GM21515 (cell line): ENCODE data around the gene PITRM1.
"Not testable (repeated sequence)": the region's sequence is repeated elsewhere in the genome, so short reads cannot be mapped to it uniquely, and the experiment has no call there.

Experiments used
- ATAC-seq: cut with Tn5 transposase; IDR thresholded peaks from one replicate; pipeline ENCODE4 v1.9.1; 2021; ENCODE audit not compliant: unreplicated experiment

PITRM1 gene

DNA sequence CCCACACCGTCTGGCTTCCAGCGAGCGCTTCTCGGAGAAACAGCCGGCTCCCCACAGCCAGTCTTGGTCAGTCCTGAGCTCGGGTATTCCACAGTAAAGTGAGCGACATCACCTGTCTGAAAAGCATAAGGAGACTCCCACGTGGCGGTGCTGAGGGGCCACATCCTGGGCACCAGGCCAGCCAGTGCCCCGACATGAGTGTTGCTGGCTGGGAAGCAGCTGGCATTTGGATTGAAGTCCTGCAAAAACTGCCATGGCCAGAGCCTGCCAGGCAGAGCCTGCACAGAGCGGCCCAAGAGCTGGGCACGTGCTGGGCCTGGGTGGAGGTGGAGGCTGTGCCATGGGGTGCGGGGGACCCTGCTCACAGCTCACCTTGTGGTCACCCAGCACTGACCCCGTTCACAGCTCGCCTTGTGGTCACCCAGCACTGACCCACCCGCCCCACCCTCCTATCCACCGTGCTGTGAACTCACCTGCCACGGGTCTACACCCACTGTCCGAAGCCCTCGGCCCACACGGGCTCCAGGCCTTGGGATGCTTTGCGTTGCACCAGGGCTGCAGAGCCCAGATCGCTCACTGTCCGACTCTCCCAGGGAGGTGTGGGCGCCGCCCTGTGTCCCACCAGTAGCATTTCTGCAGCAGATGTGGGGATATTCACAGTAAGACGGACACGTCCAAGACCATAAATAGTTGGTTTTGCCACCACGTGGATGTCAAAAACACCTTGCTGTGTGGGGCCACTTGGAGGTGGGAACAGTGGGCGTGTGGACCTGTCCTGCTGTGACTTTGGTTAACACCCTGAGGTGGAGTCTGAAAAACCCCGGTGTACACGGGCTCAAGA lies 48.8 kb downstream of the PITRM1 start:
- no peak for ATAC-seq

DNA sequence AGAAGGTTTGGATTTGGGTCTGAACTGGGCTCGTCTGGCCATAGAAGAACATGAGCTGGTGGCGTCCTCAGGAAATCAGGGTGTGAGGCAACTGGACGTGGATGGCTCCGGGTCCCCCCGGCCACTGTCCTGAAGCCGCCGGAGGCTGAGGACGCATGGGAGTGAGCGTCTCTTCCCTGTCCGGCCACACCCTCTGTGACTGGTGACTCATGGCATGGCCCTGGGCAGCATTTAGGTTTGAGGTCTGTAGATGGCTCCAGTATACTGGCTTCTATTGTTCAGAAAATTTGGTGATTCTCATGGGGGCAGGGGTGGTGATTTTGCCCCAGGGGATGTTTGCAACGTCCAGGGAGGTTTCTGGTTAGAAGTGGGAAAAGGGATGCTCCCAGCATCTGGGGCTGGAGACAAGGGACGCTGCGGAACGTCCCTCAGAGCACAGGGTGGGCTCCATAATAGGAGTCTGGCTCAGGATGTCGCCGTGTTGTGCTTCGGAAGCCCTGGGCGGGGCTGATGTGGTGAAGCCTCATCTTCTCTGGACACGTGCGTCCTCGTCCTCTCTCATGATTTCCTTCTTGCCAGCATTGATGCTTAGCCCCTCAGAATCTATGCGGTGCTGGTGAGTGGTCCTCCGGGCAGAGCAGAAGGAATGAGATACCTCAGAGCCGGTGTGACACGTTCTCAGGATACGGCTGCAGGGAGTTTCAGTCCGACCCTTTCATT lies 49.9 kb downstream of the PITRM1 start:
- ATAC-seq = no peak

DNA sequence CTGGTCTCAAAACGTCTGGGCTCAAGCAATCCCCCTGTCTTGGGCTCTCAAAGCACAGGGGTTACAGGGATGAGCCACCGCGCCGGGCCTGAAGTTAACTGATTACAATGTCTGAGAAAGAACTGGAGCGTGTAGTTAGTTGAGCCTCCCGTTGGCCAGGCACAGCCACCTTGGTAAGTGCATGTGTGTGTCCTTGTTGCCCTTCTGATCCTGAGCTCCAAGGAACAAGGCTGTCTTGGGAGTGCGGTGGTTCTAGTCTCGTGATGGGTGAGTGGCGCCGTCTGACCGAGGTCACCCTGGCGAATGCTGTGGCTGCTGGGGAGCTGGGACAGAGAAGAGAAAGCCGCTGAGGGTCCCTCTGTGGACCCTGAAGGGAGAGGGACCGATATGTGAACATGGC lies 50.5 kb downstream of the PITRM1 start:
- no peak for ATAC-seq

DNA sequence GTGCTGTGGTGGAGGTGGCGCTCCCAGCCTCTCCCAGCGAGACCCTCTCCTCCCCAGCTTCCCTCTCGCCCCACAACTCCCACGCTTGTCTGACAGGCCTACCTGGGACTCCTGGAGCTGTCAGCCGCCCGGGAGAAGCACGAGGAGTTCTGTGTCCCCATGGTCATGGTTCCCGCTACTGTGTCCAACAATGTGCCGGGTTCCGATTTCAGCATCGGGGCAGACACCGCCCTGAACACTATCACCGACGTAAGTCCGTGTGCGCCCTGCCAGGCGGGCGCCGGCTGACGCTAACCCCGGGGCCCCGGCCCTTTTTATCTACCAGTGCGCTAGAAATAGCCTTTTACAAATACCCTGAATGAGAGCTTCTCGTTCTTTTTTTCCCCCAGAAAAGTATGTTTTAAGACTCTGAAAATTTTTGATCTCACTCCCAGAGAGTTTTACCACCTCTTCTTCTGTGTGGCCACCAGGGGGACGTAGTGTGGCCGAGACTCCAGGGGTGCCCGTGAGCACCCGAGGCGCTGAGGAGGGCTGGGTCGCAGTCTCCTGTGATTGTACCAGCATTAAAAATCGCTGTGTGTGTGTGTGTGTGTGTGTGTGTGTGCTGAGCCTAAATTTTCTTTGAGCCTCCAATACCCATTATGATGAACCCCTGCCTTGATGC lies 52.7 kb downstream of the PITRM1 start:
- ATAC-seq = no peak

DNA sequence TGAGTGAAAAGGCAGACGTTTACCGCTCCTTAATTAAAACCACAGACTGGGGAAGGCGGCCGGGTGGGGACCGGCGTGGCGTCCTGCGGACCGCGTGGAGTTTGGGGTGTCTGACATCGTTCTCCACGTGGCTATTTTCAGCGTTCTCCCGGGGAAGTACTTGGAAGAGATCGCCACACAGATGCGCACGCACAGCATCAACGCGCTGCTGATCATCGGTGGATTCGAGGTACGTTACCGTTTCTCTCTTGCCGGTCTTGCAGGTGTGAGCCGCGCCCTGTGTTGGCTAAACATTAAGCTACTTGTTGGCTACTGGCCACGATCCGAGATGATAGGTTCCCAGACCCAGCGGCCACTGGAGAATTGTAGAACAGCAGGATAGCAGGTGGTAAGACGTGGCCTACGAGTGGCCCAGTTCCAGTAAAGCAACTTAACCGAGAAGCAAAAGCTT lies 53.9 kb downstream of the PITRM1 start:
- no peak for ATAC-seq

DNA sequence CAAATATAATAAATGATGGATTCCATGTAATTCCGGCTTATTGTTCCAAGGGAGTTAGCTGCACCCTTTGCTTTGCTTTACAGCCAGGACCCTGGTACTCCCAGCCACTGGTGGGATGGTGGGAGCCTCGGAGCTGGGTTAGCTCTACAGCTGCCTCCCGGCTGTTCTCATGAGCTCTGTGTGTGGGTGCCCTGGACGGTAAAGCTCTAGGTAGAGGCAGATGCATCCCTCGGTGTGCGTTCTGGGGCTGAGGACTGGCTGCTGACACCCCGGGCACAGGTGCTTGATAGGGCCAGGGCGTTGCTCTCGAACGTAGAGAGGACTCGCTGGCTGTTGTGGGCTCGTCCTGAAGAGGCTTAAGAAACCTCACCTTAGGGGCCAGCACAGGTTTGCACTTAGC lies 55.1 kb downstream of the PITRM1 start:
- ATAC-seq = no peak

DNA sequence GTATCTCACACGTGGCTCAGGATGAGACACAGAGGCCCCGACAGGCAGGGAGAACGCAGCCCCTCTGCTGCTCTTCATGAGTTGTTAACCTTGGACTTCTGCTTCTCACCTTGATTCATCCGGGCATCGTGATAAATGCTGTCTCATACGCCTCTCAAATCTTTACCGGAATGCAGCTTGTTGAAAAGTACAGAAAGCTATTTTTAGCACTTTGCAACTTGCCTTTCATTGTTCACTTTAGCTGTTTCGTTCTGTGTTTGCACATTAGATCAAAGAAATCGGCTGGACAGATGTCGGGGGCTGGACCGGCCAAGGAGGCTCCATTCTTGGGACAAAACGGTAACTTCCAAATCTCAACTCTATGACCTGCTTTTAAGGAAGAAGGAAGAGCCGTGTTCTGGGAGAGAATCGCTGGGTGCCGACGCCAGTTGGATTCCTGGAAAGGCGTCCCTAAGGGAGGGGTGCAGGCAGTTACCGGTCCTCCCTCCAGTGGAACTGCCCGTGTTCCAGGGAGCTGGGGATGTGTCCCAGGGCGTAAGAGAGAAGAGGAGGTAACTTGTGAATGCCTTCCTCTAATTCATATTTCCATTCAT lies 56.0 kb downstream of the PITRM1 start:
- ATAC-seq = no peak

DNA sequence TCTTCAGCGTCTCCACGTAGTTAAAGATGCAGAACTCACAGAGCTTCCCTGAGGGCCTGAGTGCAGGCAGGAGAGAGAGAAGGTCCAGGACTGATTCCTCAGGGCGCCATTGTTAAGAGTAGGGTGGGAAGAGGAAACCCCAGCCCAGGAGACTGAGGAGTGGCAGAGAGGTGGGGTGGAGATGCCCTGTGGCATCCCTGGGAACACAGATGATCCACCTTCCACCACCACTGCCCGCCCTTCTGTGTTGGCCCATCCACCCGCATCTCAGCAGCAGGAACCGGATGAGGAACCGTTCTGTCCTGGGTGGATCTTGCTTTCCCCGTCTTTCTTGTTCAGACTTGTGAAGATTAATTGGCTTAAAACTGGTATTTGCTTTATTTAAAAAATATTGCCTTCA lies 56.9 kb downstream of the PITRM1 start:
- ATAC-seq = no peak

DNA sequence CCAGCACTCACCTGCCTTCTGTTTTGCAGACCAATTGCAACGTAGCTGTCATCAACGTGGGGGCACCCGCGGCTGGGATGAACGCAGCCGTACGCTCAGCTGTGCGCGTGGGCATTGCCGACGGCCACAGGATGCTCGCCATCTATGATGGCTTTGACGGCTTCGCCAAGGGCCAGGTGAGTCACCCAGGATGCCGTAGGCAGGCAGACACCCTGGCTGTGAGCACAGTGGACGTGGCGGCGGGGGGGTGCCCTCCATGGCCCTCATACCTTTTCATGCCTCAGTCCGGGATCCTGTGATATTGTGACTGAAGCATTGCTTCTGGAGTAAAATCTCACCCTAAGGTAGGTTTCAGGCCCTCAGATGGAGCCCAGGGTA lies 59.2 kb downstream of the PITRM1 start:
- ATAC-seq = no peak

DNA sequence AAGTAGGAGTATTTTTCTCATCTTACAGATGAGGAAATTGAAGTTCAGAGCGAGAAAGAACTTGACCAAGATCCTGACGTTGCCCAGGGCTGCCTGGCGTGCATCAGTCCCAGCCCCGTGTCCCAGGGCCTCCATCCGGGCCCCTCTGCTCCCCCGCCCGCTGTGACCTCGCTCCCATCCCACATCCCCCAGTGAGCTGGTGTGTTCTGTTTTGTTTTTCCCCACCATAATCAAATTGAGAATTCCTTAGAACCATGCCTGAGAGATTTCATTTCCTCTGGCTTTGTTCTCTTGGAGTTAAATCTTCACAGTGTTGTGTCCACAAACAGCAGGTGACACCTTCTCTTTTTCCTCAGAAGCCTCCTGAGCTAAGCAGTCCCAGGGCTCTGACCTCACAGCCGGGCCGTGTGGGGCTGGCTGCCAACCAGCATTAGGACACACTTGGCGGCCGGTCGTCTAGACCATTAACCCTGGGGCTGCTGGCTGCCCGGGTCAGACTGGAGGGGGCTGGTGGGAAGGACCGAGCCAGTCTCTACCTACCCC lies 60.9 kb downstream of the PITRM1 start:
- ATAC-seq = no peak

DNA sequence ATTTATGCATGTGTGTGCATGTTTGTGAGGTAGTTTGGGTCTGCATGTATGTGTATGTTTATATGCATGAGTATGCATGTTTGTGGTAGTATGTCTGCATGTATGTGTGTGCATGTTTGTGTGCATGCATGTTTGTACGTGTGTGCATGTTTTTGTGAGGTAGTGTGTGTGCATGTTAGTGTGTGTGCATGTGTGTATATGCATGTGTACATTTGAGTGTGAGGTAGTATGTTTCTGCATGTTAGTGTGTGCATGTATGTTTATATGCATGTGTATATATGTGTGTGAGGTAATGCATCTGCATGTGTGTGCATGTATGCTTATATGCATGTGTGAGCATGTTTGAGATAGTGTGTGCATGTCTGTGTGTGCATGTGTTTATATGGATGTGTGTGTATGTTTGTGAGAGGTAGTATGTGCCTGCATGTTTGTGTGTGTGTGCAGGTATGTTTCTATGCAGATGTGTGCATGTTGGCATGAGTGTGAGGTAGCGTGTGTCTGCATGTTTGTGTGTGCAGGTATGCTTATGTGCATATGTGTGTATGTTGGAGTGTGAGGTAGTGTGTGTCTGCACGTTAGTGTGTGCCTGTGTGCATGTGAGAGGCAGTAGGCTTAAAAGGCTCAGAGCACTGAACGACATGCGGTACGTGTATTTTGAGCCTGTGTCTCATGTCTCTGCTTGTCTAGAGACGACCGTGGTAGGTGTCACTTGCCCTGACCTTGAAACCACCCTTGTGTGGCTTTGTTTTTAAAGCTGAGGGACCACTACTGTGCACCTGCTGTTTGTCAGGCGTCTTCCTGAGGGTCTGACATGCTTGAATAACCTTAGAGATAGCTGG lies 61.6 kb downstream of the PITRM1 start:
- ATAC-seq = no peak

DNA sequence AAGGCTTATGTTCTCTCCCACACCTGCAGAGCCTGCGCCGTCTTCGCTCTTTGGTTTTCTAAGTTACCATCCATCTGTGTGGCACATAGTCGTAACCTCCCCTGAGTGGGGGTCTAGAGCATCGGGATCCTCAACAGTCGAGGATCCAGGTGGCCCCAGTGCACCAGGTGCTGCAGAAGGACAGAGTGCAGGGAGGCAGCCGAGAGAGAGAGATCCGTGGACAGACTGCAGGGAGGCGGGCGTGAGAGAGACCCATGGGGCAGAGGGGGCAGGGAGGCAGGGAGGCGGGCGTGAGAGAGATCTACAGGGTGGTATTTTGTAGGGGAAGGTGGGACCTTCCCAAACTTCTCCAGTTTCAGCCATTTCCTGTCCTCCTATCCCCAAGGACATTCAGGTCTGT lies 62.9 kb downstream of the PITRM1 start:
- no peak for ATAC-seq

DNA sequence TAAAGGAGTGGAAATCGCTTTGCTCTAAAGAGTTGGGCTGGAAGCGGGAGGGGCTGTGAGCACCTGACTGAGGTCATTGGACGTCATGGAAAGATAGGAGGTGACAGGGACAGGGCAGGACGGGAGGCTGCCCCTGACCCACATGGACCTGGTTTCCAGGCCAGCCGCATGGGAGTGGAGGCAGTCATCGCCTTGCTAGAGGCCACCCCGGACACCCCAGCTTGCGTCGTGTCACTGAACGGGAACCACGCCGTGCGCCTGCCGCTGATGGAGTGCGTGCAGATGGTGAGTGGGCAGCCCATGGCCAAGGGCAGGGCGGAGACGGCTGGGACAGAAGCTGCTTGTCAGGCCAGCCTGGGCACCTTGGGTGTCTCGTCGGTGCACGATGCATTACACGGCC lies 63.4 kb downstream of the PITRM1 start:
- no peak for ATAC-seq

DNA sequence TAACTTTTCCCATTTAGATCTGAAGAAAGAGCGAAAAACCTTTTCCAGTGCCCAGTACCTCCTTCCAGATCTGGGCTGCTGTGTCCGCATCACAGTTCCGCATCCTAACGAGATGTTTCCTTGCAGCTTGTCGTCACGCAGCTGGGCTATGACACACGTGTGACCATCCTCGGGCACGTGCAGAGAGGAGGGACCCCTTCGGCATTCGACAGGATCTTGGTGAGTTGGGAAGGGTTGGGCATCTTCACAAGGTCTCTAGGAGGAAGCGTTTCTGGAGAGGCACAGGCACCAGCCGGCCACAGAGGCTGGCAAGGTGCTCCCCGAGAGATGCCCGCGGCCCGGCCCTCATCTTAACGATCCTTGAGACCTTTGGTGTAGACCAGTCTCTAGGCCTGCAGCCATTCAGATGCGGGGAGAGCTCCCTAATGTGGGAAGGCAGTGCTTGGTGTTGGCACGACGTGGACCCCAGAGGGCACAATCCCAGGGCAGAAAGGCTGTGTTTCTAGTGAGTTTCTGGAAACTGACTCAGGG lies 63.9 kb downstream of the PITRM1 start:
- ATAC-seq = no peak

DNA sequence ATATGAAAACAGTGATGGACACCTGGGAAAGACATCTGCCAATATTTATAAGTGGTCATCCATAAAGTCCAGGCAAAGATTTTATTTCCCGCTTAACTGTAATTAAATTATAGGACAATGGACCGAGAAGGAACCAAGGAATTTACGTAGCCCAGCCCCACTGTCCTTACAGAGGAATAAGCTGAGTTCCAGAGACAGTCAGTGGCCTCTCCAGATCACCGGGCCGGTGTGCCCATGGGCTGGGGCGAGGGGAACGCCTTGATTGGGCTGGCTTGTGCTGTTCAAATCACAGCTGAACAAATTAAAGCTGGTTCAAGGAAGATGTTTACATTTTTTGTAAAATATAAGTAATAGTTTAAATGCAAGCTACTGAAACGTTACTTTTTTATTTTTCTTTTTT lies 64.5 kb downstream of the PITRM1 start:
- ATAC-seq = no peak

DNA sequence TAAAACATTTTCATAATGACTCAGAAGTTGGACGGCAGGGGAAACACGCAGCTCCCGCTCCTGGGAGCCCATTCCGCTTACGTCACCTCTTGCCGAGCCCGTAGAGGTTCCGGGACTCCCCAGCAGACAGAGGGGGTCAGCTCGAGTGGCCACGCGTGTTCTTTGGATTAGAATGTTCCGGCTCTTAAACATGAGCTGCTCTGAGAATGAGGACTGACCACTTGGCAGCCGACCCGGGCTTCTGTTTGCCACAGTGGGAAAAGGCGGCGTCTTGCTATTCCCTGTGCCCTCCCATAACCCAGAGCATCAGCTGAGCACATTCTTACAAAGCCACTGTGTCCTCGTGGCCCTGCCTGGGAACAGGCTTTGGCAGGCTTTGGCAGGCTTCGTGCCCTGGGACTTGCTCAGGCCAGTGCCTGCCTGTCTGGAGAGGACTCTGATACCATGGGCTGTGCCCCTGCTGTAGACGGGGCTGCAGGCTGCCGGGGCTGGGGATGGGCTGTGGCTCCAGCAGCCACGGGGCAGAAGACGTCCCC lies 65.1 kb downstream of the PITRM1 start:
- ATAC-seq = no peak

DNA sequence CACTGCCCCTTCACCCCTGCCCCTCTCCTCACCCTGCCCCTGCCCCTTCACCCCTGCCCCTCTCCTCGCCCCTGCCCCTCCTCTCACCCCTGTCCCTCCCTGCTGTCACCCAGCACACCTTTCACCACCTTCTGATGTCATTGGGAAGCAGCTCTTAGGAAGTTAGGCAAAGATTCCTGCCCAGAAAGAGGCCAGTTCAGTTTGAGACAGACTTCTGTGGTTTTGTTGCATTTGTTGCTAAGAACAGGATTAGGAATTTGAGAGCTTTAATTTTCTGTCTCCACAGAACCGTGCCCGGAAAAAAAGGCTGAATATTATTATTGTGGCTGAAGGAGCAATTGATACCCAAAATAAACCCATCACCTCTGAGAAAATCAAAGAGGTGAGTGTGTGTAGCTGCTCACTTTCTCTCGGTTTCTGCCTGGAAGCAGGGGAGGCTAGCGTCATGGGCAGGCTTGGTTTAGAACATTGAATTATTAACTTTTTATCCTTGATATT lies 65.6 kb downstream of the PITRM1 start:
- ATAC-seq = no peak

DNA sequence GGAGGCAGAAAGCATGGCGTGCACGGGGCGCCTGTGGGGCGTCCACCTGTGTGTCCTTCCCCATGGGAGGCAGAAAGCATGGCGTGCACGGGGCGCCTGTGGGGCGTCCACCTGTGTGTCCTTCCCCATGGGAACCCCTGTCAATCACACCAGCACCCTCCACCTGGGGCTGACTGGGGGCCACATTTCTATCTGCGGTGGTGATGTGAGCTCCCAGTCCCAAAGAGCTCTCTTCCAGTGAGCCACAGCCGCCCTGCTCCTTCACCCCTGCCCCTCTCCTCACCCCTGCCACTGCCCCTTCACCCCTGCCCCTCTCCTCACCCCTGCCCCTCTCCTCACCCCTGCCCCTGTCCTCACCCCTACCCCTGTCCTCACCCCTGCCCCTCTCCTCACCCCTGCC lies 66.3 kb downstream of the PITRM1 start:
- ATAC-seq = not testable (repeated sequence)

DNA sequence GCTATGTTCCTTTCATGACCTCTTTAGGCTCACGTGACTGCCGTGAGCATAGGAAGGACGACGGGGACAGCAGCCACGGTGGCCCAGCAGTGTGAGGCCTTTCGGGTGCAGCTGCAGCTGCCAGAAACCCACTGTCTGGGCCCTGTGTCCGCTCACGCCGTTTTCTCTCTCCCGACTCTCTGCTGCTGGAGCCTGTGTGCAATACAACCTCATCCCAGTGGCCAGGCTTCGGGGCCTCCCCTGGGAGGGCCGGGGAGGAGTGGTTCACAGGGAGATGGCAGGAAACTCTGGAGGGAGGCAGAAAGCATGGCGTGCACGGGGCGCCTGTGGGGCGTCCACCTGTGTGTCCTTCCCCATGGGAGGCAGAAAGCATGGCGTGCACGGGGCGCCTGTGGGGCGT lies 66.7 kb downstream of the PITRM1 start:
- no peak for ATAC-seq

DNA sequence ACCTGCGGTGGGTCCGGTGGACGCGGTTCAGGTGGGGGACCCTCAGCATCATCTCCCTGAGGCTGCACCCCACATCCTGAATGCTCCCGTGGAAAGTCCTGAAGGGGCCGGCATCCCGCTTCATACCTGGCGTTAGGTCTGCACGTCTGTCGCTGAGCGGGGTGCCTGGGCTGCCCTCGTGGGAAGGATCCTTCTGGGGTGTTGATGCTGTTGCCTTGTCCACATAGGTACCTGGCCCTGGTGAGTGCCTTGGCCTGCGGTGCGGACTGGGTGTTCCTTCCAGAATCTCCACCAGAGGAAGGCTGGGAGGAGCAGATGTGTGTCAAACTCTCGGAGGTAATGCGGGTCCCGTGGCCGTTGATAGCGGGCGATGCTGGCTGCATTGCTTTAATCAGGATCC lies 67.4 kb downstream of the PITRM1 start:
- no peak for ATAC-seq
